ENCODE results near the gene NELL1. TPM values are rescaled to one million over a fixed set of nuclear protein-coding genes. Genes with fewer than 3 reads are reported as not detected.

The NELL1 gene
- total and polyA plus RNA-seq, 2 donors (not counting 3 experiments of a cell fraction or from before 2014, with no cell fraction given) = not detected

GRCh38 chr11:21412652-21413383, 743.4 kb downstream of the NELL1 start:
- Histone ChIP-seq H3K27me3 (ENCODE audit: control insufficient read depth in 2 of 2, insufficient read depth in 2 of 2, low read length in 2 of 2) (no peaks in the 10 kb centered on the region), H3K36me3 (ENCODE audit: control insufficient read depth in 2 of 2, extremely low read depth in 1 of 2, insufficient read depth in 2 of 2, low read length in 2 of 2) (no peaks in the 10 kb centered on the region), H3K9me3 (replicated peaks; ENCODE audit: control insufficient read depth, insufficient read depth, low read length) (peaks cover 2% of the 10 kb centered on the region), H2AFZ (ENCODE audit: low read depth, low read length) (no peak overlapping the region), H3K4me1 (ENCODE audit: control insufficient read depth, extremely low read depth, insufficient read depth, low read length) (no peaks in the 10 kb centered on the region), H3K9ac (replicated peaks; ENCODE audit: extremely low read depth, insufficient read depth, low read length) (no peak overlapping the region), H3K4me3 (replicated peaks in 1 of 3; ENCODE audit: insufficient read depth in 1 of 3, low read depth in 1 of 3, low read length in 3 of 3) (no peak overlapping the region), H3K4me2 (ENCODE audit: insufficient read depth, low read length) (no peak overlapping the region), H3K9me1 (replicated peaks; ENCODE audit: control insufficient read depth, extremely low read depth, insufficient read depth, low read length) (no peaks in the 10 kb centered on the region), H4K20me1 (replicated peaks; ENCODE audit: control insufficient read depth, extremely low read depth, insufficient read depth, low read length) (no peaks in the 10 kb centered on the region), H3K79me2 (ENCODE audit: control insufficient read depth, insufficient read depth, low read length) (no peaks in the 10 kb centered on the region), H3K27ac (ENCODE audit: insufficient read depth, low read depth, low read length) (no peak overlapping the region)
- BruUV-seq (replicated peaks) = no TSS peak
- dilution Hi-C loops (cut with MboI; ENCODE audit: extremely low pct_ligation_motif_present, low sequenced_read_pairs) = no loop called here
- TF ChIP-seq GATA2 (IDR thresholded peaks at IDR 0.05; ENCODE audit: insufficient read depth, insufficient read length, low read depth, low read length) (no peak), JUN (IDR thresholded peaks at IDR 0.05; ENCODE audit: borderline replicate concordance, insufficient read depth, insufficient read length, low read depth) (no peak), POLR2AphosphoS5 (IDR thresholded peaks at IDR 0.05; ENCODE audit: insufficient read depth, low read depth, low read length) (no peak), MYC (IDR thresholded peaks at IDR 0.05; ENCODE audit: low read depth, low read length) (no peak), POLR2A (IDR thresholded peaks at IDR 0.05; ENCODE audit: low read depth, low read length) (no peak), EZH2 (IDR thresholded peaks at IDR 0.05; ENCODE audit: borderline replicate concordance, low read depth, low read length, severe bottlenecking) (no peak), CTCF (IDR thresholded peaks at IDR 0.05; ENCODE audit: extremely low read depth in 1 of 2, insufficient read depth in 1 of 2, low read depth in 1 of 2, low read length in 2 of 2) (no peak)
- POLR2A ChIA-PET = no interaction called here
- DNase-seq (ENCODE audit: low read depth, low spot score) (no peak), FAIRE-seq (no peak)
- CTCF ChIA-PET = no interaction called here
- intact Hi-C loops (cut with micrococcal nuclease) = no loop called here

Data from endothelial cell of umbilical vein (primary cell).